Measurements from ENCODE around the gene PHACTR1.
"Not testable (repeated sequence)": the region's sequence is repeated elsewhere in the genome, so short reads cannot be mapped to it uniquely, and the experiment has no call there.

The PHACTR1 gene

GRCh38 chr6:12716298-12716916, at the start of gene PHACTR1:
Gene PHACTR1 (plus strand): TSS chr6:12716767.
- no peak for DNase-seq (ENCODE audit: low read depth, low spot score)

DNA sequence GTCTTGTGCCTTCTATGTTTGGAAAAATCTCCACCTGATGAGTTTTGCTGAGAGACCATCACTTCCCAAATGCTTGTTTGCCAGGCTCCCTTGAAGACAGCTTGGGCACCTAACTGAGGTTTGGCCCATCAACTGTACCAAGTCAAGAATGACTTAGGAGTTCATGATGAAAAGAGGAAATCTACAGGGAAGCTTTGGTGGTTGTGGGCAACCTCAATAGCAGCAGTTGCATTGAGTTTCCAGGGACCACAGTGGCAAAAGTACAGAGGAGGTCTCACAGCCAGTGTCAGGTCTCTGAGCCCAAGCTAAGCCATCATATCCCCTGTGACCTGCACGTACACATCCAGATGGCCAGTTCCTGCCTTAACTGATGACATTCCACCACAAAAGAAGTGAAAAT, 49.7 kb upstream of the PHACTR1 start:
- DNase-seq (ENCODE audit: low read depth, low spot score): no peak

GRCh38 chr6:12675931-12676330, 40.6 kb upstream of the PHACTR1 start:
- no peak for DNase-seq (ENCODE audit: low read depth, low spot score)

GRCh38 chr6:12679341-12679740, 37.2 kb upstream of the PHACTR1 start:
- no peak for DNase-seq (ENCODE audit: low read depth, low spot score)

GRCh38 chr6:12693122-12693521, 23.4 kb upstream of the PHACTR1 start:
- no peak for DNase-seq (ENCODE audit: low read depth, low spot score)

DNA sequence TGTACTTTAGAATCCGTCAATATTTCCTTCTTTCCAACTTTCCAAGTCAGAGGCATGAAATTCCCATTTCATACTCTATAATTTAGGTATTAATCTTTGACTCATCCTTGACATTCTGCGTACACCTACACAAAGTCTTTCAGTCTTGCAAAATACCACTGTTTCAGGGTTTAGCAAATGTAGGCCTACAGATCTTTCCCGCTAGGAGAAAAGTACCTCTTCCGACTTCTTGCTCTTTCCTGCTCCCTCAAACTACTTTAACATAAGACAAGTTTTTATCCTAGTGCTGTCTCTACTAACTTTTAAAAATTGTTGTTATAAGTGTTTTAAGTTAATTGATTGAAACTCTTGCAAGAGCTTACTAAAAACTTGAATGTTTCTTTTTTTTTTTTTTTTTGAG, 18.3 kb upstream of the PHACTR1 start:
- DNase-seq (ENCODE audit: low read depth, low spot score): no peak

GRCh38 chr6:12704946-12705345, 11.6 kb upstream of the PHACTR1 start:
- DNase-seq (ENCODE audit: low read depth, low spot score): no peak

- no peak for DNase-seq (ENCODE audit: low read depth, low spot score)
Measured at GRCh38 chr6:12709116-12709515, 7.5 kb upstream of the PHACTR1 start.

- no peak for DNase-seq (ENCODE audit: low read depth, low spot score)
Measured at GRCh38 chr6:12709556-12710232, 6.9 kb upstream of the PHACTR1 start.

DNA sequence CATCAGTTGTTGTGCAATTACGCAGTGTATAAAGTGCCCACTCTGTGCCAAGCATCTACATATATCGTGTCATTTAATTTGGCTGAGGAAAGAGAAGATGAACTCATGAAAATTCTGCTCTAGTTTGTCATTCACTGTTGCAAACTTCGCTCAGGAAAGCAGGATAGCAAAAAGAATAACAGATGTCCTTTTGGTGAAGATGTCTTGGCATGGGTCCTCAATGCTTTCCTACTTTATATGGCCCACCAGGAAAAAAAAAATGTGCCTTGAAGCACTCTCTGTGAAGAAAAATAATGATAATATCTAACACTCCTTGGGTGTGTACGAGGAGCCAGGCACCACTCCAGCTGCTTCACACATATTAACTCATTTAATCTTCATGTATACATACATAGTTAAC, 5.6 kb upstream of the PHACTR1 start:
- no peak for DNase-seq (ENCODE audit: low read depth, low spot score)

DNA sequence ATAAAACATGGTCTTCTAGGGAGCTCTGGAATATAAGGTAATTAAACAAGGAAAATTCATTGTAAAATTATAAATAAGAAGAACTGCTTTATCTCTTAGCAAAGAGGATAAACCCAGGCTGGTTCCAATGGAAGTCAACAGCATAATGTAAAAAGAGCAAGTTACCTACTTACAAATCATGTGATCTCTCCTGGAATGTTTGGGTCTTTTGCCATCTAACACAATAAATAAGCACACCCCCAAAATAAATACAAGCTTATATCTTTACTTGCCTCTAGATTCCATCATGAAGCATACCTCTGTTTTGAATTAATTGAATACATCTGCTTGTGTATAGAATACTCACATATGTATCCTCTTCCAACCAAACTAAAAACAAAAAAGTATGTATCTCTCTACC, 2.5 kb upstream of the PHACTR1 start:
- DNase-seq (ENCODE audit: low read depth, low spot score): no peak

DNA sequence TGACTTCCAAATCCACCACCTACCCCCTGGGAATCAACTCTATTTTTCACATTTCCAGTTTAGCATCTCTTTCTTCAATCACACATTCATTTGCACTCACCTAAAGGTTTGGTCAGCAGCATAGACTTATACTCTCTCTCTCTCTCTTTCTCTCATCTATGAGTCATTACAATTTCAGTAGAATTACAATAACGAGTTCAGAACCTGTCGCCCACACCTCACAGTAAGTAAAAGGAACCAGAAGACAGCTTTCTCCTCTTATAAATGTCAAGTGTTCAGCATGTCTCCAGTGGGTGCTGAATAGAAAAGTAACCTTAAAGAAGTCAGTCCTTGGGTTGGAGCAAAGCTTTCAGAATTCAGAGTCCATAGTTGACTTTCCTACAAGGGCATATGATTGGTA, 1.1 kb upstream of the PHACTR1 start:
- no peak for DNase-seq (ENCODE audit: low read depth, low spot score)

- no peak for DNase-seq (ENCODE audit: low read depth, low spot score)
Measured at GRCh38 chr6:12717356-12717755, 789 bp downstream of the PHACTR1 start.

- no peak for DNase-seq (ENCODE audit: low read depth, low spot score)
Measured at GRCh38 chr6:12718015-12718414, 1.4 kb downstream of the PHACTR1 start.

- no peak for DNase-seq (ENCODE audit: low read depth, low spot score)
Measured at GRCh38 chr6:12719017-12719416, 2.5 kb downstream of the PHACTR1 start.

DNA sequence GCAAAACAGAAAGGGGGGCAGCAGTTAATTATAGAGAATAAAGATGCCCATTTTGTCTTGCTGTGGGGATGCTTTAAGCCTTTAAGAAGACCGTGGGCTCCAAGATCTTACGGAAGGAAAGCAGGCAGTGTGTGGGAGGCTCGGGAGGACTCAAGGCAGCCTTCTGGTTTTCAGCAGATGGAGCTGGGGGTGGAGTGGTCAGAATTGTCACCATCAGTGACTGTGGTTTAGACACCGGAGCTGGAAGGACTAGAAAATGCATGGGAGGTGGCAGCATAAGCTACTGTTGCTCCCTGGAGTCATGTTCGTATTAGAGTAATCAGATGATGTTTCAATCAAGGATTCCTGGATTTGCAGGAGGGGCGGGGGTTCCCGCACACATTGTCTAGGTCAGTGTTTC, 3.7 kb downstream of the PHACTR1 start:
- no peak for DNase-seq (ENCODE audit: low read depth, low spot score)

GRCh38 chr6:12725263-12725662, 8.7 kb downstream of the PHACTR1 start:
- no peak for DNase-seq (ENCODE audit: low read depth, low spot score)

GRCh38 chr6:12729467-12729866, 12.9 kb downstream of the PHACTR1 start:
- DNase-seq (ENCODE audit: low read depth, low spot score): no peak

DNA sequence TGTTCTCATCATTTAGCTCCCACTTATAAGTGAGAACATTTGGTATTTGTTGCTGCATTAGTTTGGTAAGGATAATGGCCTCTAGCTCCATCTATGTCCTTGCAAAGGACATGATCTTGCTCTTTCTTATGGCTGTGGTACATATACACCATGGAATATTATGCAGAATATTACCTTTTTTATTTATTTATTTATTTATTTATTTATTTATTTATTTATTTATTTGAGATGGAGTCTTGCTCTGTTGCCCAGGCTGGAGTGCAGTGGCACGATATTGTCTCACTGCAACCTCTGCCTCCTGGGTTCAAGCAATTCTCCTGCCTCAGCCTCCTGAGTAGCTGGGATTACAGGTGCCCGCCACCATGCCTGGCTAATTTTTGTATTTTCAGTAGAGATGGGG, 14.2 kb downstream of the PHACTR1 start:
- not testable (repeated sequence) for DNase-seq (ENCODE audit: low read depth, low spot score)

- no peak for DNase-seq (ENCODE audit: low read depth, low spot score)
Measured at GRCh38 chr6:12733876-12734275, 17.3 kb downstream of the PHACTR1 start.

GRCh38 chr6:12735786-12736185, 19.2 kb downstream of the PHACTR1 start:
- no peak for DNase-seq (ENCODE audit: low read depth, low spot score)

DNA sequence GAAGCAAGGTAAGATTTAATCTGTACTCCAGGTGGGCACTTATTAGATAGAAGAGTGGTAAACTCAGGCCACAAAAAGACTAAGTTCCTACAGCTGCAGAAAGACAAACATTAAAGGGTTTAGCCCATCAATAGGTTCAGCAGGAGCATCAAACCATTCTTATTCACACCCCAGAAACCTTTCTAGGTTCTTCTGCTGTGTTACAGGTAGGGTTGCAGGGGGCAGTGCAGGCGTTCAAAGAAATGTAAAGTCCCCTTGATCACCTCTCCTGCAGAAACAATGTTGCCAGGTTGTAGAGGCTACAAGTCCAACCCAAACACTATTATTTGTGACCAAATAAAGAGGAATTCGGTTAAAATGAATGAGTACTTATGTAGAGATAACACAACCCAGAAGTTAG, 31.8 kb downstream of the PHACTR1 start:
- DNase-seq (ENCODE audit: low read depth, low spot score): no peak

- DNase-seq (ENCODE audit: low read depth, low spot score): no peak
Measured at GRCh38 chr6:12748815-12749521, 32.4 kb downstream of the PHACTR1 start.
